Measurements from ENCODE around the gene RNF214. TPM values are rescaled to one million over a fixed set of nuclear protein-coding genes. Genes with fewer than 3 reads are reported as not detected.

RNF214 gene
- polyA plus RNA-seq, 1 donor from 2014 or later = 7.6 TPM

DNA sequence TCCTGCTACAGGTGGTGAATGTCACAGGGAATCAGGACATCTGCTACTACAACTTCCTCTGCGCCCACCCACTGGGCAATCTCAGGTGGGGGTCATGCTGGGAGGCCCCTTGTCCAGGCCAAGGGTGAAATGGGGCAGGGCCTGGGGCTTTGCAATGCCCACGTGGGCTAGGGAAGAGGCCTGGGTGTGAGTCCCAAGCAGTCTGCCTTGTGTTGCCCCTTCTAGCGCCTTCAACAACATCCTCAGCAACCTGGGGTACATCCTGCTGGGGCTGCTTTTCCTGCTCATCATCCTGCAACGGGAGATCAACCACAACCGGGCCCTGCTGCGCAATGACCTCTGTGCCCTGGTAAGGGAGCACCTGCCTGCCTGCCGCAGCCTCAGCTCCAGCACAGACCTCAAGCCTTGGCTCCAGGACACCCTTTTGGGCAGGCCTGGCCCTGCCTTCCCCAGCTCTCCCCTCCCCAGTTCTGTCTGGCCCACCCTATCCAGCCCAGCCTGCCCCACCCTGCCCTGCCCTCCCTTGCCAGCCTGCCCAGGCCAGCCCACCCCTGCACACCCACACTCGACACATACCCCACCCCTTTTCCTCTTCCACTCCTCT, 42.4 kb upstream of the RNF214 start:
- no peak overlapping the region for H3K27ac ChIP-seq (ENCODE audit: low read length)
- no peaks in the 10 kb centered on the region for H3K9me2 ChIP-seq (ENCODE audit: insufficient read depth, low read length)
- no peak overlapping the region for H3K9ac ChIP-seq (ENCODE audit: low read length)
- H3F3A ChIP-seq (ENCODE audit: insufficient read depth, low read length, poor library complexity, severe bottlenecking) = no peaks in the 10 kb centered on the region
- H3K36me3 ChIP-seq (ENCODE audit: insufficient read depth, low read length) = no peaks in the 10 kb centered on the region
- no peak overlapping the region for H3K4me3 ChIP-seq (ENCODE audit: low read length)
- H3K79me2 ChIP-seq (replicated peaks; ENCODE audit: insufficient read depth, low read length) = no peaks in the 10 kb centered on the region
- no peak overlapping the region for H2AFZ ChIP-seq (ENCODE audit: low read depth, low read length)
- TF ChIP-seq SMC3 (conservative IDR thresholded peaks at IDR 0.05; ENCODE audit: poor library complexity) (no peak), RAD21 (conservative IDR thresholded peaks at IDR 0.05) (no peak), EP300 (conservative IDR thresholded peaks at IDR 0.05; ENCODE audit: poor library complexity, severe bottlenecking) (no peak), TAF1 (IDR thresholded peaks at IDR 0.05; ENCODE audit: low read depth) (no peak), POLR2AphosphoS5 (IDR thresholded peaks at IDR 0.05) (no peak), EZH2 (IDR thresholded peaks at IDR 0.05; ENCODE audit: borderline replicate concordance, insufficient read depth, low read length, poor library complexity, severe bottlenecking) (no peak), MXI1 (conservative IDR thresholded peaks at IDR 0.05; ENCODE audit: poor library complexity, severe bottlenecking) (no peak)
- TF ChIP-seq, protein P1, sequence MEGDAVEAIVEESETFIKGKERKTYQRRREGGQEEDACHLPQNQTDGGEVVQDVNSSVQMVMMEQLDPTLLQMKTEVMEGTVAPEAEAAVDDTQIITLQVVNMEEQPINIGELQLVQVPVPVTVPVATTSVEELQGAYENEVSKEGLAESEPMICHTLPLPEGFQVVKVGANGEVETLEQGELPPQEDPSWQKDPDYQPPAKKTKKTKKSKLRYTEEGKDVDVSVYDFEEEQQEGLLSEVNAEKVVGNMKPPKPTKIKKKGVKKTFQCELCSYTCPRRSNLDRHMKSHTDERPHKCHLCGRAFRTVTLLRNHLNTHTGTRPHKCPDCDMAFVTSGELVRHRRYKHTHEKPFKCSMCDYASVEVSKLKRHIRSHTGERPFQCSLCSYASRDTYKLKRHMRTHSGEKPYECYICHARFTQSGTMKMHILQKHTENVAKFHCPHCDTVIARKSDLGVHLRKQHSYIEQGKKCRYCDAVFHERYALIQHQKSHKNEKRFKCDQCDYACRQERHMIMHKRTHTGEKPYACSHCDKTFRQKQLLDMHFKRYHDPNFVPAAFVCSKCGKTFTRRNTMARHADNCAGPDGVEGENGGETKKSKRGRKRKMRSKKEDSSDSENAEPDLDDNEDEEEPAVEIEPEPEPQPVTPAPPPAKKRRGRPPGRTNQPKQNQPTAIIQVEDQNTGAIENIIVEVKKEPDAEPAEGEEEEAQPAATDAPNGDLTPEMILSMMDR (IDR thresholded peaks at IDR 0.05; ENCODE audit: poor library complexity, severe bottlenecking) = no peak
- TF ChIP-seq, protein P2, sequence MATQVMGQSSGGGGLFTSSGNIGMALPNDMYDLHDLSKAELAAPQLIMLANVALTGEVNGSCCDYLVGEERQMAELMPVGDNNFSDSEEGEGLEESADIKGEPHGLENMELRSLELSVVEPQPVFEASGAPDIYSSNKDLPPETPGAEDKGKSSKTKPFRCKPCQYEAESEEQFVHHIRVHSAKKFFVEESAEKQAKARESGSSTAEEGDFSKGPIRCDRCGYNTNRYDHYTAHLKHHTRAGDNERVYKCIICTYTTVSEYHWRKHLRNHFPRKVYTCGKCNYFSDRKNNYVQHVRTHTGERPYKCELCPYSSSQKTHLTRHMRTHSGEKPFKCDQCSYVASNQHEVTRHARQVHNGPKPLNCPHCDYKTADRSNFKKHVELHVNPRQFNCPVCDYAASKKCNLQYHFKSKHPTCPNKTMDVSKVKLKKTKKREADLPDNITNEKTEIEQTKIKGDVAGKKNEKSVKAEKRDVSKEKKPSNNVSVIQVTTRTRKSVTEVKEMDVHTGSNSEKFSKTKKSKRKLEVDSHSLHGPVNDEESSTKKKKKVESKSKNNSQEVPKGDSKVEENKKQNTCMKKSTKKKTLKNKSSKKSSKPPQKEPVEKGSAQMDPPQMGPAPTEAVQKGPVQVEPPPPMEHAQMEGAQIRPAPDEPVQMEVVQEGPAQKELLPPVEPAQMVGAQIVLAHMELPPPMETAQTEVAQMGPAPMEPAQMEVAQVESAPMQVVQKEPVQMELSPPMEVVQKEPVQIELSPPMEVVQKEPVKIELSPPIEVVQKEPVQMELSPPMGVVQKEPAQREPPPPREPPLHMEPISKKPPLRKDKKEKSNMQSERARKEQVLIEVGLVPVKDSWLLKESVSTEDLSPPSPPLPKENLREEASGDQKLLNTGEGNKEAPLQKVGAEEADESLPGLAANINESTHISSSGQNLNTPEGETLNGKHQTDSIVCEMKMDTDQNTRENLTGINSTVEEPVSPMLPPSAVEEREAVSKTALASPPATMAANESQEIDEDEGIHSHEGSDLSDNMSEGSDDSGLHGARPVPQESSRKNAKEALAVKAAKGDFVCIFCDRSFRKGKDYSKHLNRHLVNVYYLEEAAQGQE (IDR thresholded peaks at IDR 0.05; ENCODE audit: borderline replicate concordance) = no peak
- no peak overlapping the region for H3K4me2 ChIP-seq (ENCODE audit: low read length)
- no peaks in the 10 kb centered on the region for H4K20me1 ChIP-seq (ENCODE audit: insufficient read depth)
- no peaks in the 10 kb centered on the region for H3K9me3 ChIP-seq (ENCODE audit: low read length)
- H3K27me3 ChIP-seq (ENCODE audit: insufficient read depth, low read depth, low read length) = no peaks in the 10 kb centered on the region

- H2AFZ ChIP-seq (ENCODE audit: low read depth, low read length) = no peak overlapping the region
- H3K4me2 ChIP-seq (ENCODE audit: low read length) = no peak overlapping the region
- TF ChIP-seq, protein P1 (IDR thresholded peaks at IDR 0.05; ENCODE audit: poor library complexity, severe bottlenecking) = no peak
- no peak for TF ChIP-seq POLR2AphosphoS5 (IDR thresholded peaks at IDR 0.05)
- TF ChIP-seq, protein P2 (IDR thresholded peaks at IDR 0.05; ENCODE audit: borderline replicate concordance) = no peak
- TF ChIP-seq MXI1 (conservative IDR thresholded peaks at IDR 0.05; ENCODE audit: poor library complexity, severe bottlenecking) = no peak
- TF ChIP-seq EZH2 (IDR thresholded peaks at IDR 0.05; ENCODE audit: borderline replicate concordance, insufficient read depth, low read length, poor library complexity, severe bottlenecking) = no peak
- no peak for TF ChIP-seq RAD21 (conservative IDR thresholded peaks at IDR 0.05)
- no peak for TF ChIP-seq TAF1 (IDR thresholded peaks at IDR 0.05; ENCODE audit: low read depth)
- no peak for TF ChIP-seq SMC3 (conservative IDR thresholded peaks at IDR 0.05; ENCODE audit: poor library complexity)
- no peak for TF ChIP-seq EP300 (conservative IDR thresholded peaks at IDR 0.05; ENCODE audit: poor library complexity, severe bottlenecking)
- no peaks in the 10 kb centered on the region for H3F3A ChIP-seq (ENCODE audit: insufficient read depth, low read length, poor library complexity, severe bottlenecking)
- H3K36me3 ChIP-seq (ENCODE audit: insufficient read depth, low read length) = no peaks in the 10 kb centered on the region
- H4K20me1 ChIP-seq (ENCODE audit: insufficient read depth) = no peaks in the 10 kb centered on the region
- H3K4me3 ChIP-seq (ENCODE audit: low read length) = no peak overlapping the region
- no peaks in the 10 kb centered on the region for H3K9me3 ChIP-seq (ENCODE audit: low read length)
- H3K79me2 ChIP-seq (replicated peaks; ENCODE audit: insufficient read depth, low read length) = no peaks in the 10 kb centered on the region
- no peak overlapping the region for H3K9ac ChIP-seq (ENCODE audit: low read length)
- H3K27ac ChIP-seq (ENCODE audit: low read length) = no peak overlapping the region
- H3K9me2 ChIP-seq (ENCODE audit: insufficient read depth, low read length) = no peaks in the 10 kb centered on the region
- H3K27me3 ChIP-seq (ENCODE audit: insufficient read depth, low read depth, low read length) = no peaks in the 10 kb centered on the region
Measured at GRCh38 chr11:117191680-117192400, 40.6 kb upstream of the RNF214 start.
